GM10266 (cell line): ENCODE results near the gene ANHX.

Experiments used
- DNase-seq: peaks from one replicate; pipeline ENCODE4 v3.0.0; 2012; ENCODE audit errors: extremely low spot score
- TF ChIP-seq, protein P1 (sequence below): IDR thresholded peaks from 2 replicates; pipeline ENCODE4 v1.5.1; 2012; ENCODE audit warnings: mild to moderate bottlenecking, low read depth; ENCODE audit not compliant: control insufficient read depth, insufficient read depth; ENCODE audit errors: missing control alignments

The ANHX gene

DNA sequence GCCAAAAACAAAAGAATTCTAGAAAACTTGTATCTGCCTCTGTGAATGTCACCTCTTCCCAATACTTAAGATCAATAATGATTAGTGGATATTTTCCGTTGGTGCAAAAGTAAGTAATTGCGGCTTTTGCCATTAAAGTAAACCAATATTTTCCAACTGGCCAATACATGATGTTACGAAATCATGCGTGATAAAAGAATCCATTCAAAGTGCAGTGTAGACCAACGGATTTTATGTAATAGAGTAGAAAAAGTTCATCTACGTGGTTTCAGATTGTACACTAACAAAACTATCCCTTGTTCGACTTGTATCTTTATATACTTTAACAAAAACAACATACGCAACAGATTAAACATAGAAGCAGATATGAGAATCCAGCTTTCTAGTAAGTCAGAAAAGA, 55.0 kb downstream of the ANHX start:
- no peak for DNase-seq
- TF ChIP-seq, protein P1, sequence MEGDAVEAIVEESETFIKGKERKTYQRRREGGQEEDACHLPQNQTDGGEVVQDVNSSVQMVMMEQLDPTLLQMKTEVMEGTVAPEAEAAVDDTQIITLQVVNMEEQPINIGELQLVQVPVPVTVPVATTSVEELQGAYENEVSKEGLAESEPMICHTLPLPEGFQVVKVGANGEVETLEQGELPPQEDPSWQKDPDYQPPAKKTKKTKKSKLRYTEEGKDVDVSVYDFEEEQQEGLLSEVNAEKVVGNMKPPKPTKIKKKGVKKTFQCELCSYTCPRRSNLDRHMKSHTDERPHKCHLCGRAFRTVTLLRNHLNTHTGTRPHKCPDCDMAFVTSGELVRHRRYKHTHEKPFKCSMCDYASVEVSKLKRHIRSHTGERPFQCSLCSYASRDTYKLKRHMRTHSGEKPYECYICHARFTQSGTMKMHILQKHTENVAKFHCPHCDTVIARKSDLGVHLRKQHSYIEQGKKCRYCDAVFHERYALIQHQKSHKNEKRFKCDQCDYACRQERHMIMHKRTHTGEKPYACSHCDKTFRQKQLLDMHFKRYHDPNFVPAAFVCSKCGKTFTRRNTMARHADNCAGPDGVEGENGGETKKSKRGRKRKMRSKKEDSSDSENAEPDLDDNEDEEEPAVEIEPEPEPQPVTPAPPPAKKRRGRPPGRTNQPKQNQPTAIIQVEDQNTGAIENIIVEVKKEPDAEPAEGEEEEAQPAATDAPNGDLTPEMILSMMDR: no peak

DNA sequence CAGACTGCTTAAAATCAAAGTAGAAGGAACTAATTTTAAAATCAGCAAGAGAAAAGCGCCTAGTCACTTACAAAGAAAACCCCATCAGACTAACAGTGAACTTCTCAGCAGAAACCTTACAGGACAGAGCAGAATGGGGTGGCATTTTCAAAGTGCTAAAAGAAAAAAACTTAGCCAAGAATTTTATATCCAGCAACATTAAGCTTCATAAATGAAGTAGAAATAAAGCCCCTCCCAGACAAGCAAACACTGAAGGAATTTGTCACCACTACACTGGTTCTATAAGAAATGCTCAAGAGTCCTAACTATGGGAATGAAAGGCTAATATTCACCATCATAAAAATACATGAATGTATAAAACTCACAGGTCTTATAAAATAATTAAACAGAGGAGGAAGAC, 60.8 kb downstream of the ANHX start:
- DNase-seq: no peak

DNA sequence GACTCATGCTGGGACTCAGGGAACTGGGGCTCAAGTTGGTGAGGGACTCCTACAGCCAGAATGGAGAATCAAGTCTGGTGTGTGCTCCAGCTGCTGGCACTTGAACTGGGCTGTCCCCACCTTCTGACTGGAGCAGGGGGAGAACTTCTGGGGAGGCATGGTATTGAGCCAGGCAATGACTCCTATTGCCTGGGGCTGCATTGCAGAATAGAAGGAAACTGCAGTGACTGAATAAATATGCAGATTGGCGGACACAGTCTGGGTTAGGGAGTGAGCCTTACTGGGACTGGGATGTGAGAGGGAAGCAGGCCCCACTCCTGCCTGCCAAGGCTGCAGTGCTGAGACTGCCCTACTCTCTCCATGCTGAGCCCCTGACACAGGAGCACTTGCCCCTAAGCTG, 63.2 kb downstream of the ANHX start:
- DNase-seq: no peak
- TF ChIP-seq, protein P1: no peak

More for the DNA sequence above, 60.8 kb downstream of the ANHX start:
- TF ChIP-seq, protein P1: no peak
